Adrenal gland (tissue), 12 donors: ENCODE data around the gene HOXB1. TPM values are rescaled to one million over a fixed set of nuclear protein-coding genes. Genes with fewer than 3 reads are reported as not detected.
A peak's percentile ranks its signal among the peaks of the same experiment; 100 is the strongest.

Source experiments
- DNase-seq, 7 donors: peaks; one replicate each; pipeline ENCODE4 v3.0.0-alpha.2; 2019 to 2020
- H3K27ac ChIP-seq, 5 donors: fragments of 200-600 bp; sonication (generic) in 4 of 5; 1 replicate in 3 of 5; 2 replicates in 2 of 5; pipeline versions ENCODE4 v1.5.1 to v1.8.0; 2016 to 2020; ENCODE audit warnings: mild to moderate bottlenecking in 1 of 5
- H3K27me3 ChIP-seq: fragments of 200-600 bp; 2 replicates; pipeline ENCODE4 v1.8.0; 2021
- H3K36me3 ChIP-seq, 2 donors: fragments of 200-600 bp; replicated peaks in 1 of 2; 1 replicate in 1 of 2; 2 replicates in 1 of 2; pipeline versions ENCODE4 v1.5.1 to v1.8.0; 2018 to 2022
- H3K4me1 ChIP-seq, 2 donors: fragments of 200-600 bp; replicated peaks in 1 of 2; 1 replicate in 1 of 2; 2 replicates in 1 of 2; pipeline versions ENCODE4 v1.5.1 to v1.8.0; 2018 to 2021
- H3K4me3 ChIP-seq, 4 donors: fragments of 200-600 bp; sonication (generic) in 3 of 4; one replicate each; pipeline ENCODE4 v1.5.1; 2016 to 2018
- H3K9me3 ChIP-seq, 3 donors: fragments of 200-600 bp; sonication (generic) in 1 of 3; replicated peaks in 1 of 3; 1 replicate in 2 of 3; 2 replicates in 1 of 3; pipeline versions ENCODE4 v1.5.1 to v1.8.0; 2016 to 2021
- POLR2A ChIP-seq, 2 donors: fragments of 450-650 bp; IDR thresholded peaks; one replicate each; pipeline ENCODE4 v1.6.1; 2017; ENCODE audit warnings: antibody characterized with exemption in 2 of 2, mild to moderate bottlenecking in 2 of 2, moderate library complexity in 1 of 2
- WGBS, 4 donors: extraction: QIAGEN DNeasy Blood & Tissue Kit in 2 of 4; methylation state at CpG; one replicate each; pipeline versions ENCODE4 v1.1.5 to v1.1.7; 2013 to 2017; 5-methylcytosine and 5-hydroxymethylcytosine counted together
- intact Hi-C, 2 donors: fragments of 100-400 bp; cut with DNase I; formaldehyde crosslinking; loops; one replicate each; pipeline versions ENCODE4 v1.14.1 to v1.15.0; 2022 to 2023
- polyA plus RNA-seq, 3 donors: library from polyadenylated mRNA; stranded (reverse); fragments of 200-250 nt in 2 of 3; fragments of 350-450 nt in 1 of 3; fragmentation: Illumina TruSeq in 1 of 3; extraction: RNeasy Lipid Tissue Mini Kit (QIAGEN cat#74804) in 1 of 3; gene quantifications; one replicate each; pipeline ENCODE4 v1.2.3, GENCODE V29; 2013 to 2014
- total RNA-seq, 9 donors: library from RNA; depleted of rRNA in 4 of 9; stranded (reverse); fragments of >200 nt in 4 of 9; fragments of 120-200 nt in 1 of 9; fragmentation: NEBNext Ultra II Directional in 1 of 9; extraction: Animal tissue kit (Norgen Biotek cat#: 25700) in 1 of 9; gene quantifications; one replicate each; pipeline versions ENCODE4 v1.1.0 to v1.2.4, GENCODE V29; 2013 to 2023
- TF ChIP-seq, protein P1 (sequence below), 6 experiments: fragments of 450-650 bp in 4 of 6; fragments of 200-600 bp in 2 of 6; sonication (generic) in 1 of 6; IDR thresholded peaks; 1 replicate in 5 of 6; 2 replicates in 1 of 6; pipeline versions ENCODE4 v1.5.1 to v1.8.0; 2016 to 2021; ENCODE audit warnings: antibody characterized with exemption in 6 of 6, mild to moderate bottlenecking in 2 of 6, moderate library complexity in 1 of 6
- donor health status: healthy with polysubstance abuse.
- donor health status: Bipolar disorder and iron deficiency.
- donor health status: DM: yes; HTN: yes; CAD: no.
- donor health status: DM: no; HTN: no; CAD: no.
- donor health status: DM: no; HTN: no; CAD: no.
- donor health status: DM: yes; HTN: yes; CAD: no.

The HOXB1 gene
- total and polyA plus RNA-seq, 12 donors: not detected

DNA sequence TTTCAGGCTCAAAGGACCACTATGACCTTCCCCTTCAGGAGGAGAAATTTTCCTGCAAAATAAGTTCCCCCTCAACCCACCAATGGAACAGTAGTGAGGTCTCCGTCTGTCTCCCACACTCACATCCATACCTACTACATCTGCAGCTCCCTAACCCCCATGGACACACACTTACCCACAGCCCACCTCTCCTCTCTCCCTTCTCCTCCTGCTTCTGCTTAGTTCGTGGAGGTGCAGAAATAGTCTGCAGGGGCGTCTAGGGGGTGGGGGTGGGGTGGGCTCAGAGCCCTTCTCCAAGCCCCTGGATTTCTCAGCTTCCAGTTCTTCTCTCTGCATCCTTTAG lies 38.4 kb upstream of the HOXB1 start:
- Histone ChIP-seq H3K27me3 (no peaks in the 10 kb centered on the region), H3K36me3 (no peaks in the 10 kb centered on the region), H3K4me1 (peaks cover 0 to 19% of the 10 kb centered on the region in 2 donors), H3K9me3 (no peaks in the 10 kb centered on the region), H3K4me3 (no peak overlapping the region), H3K27ac (peak overlapping the region in 2 of 5 donors; percentile 23 to 71)
- DNase-seq: no peak
- TF ChIP-seq, protein P1, sequence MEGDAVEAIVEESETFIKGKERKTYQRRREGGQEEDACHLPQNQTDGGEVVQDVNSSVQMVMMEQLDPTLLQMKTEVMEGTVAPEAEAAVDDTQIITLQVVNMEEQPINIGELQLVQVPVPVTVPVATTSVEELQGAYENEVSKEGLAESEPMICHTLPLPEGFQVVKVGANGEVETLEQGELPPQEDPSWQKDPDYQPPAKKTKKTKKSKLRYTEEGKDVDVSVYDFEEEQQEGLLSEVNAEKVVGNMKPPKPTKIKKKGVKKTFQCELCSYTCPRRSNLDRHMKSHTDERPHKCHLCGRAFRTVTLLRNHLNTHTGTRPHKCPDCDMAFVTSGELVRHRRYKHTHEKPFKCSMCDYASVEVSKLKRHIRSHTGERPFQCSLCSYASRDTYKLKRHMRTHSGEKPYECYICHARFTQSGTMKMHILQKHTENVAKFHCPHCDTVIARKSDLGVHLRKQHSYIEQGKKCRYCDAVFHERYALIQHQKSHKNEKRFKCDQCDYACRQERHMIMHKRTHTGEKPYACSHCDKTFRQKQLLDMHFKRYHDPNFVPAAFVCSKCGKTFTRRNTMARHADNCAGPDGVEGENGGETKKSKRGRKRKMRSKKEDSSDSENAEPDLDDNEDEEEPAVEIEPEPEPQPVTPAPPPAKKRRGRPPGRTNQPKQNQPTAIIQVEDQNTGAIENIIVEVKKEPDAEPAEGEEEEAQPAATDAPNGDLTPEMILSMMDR (IDR thresholded peaks at IDR 0.05): no peak
- no peak for TF ChIP-seq POLR2A (IDR thresholded peaks at IDR 0.05)
- 56 to 77% (median 62%) methylated on average over 3 of the region's 3 CpGs for WGBS, 4 donors
- intact Hi-C loops: no loop called here

- H3K36me3 ChIP-seq: no peaks in the 10 kb centered on the region
- DNase-seq: no peak
- WGBS, 4 donors: 43 to 54% (median 47%) methylated on average over 33 of the region's 33 CpGs
- H3K4me3 ChIP-seq: peak overlapping the region in 1 of 4 donors; percentile 13
- H3K27me3 ChIP-seq: no peaks in the 10 kb centered on the region
- no peaks in the 10 kb centered on the region for H3K9me3 ChIP-seq
- peaks cover 0 to 20% of the 10 kb centered on the region in 2 donors for H3K4me1 ChIP-seq
- intact Hi-C loops: no loop called here
- TF ChIP-seq, protein P1 (IDR thresholded peaks at IDR 0.05): no peak
- no peak for TF ChIP-seq POLR2A (IDR thresholded peaks at IDR 0.05)
- peak overlapping the region in 2 of 5 donors; percentile 23 to 26 for H3K27ac ChIP-seq
These were observed 37.9 kb upstream of the HOXB1 start for GRCh38 chr17:48568499-48569239.

GRCh38 chr17:48567646-48568354 lies 37.0 kb upstream of the HOXB1 start:
- Histone ChIP-seq H3K4me1 (peaks cover 0 to 26% of the 10 kb centered on the region in 2 donors), H3K27me3 (no peaks in the 10 kb centered on the region), H3K27ac (peak overlapping the region in 1 of 5 donors; percentile 26), H3K36me3 (no peaks in the 10 kb centered on the region), H3K4me3 (peak overlapping the region in 1 of 4 donors; percentile 13), H3K9me3 (no peaks in the 10 kb centered on the region)
- DNase-seq: no peak
- TF ChIP-seq, protein P1 (IDR thresholded peaks at IDR 0.05): no peak
- TF ChIP-seq POLR2A (IDR thresholded peaks at IDR 0.05): no peak
- intact Hi-C loops: no loop called here
- 54 to 83% (median 77%) methylated on average over 2 of the region's 2 CpGs for WGBS, 4 donors

GRCh38 chr17:48567209-48567608 lies 36.4 kb upstream of the HOXB1 start:
- H3K4me1 ChIP-seq: peaks cover 0 to 21% of the 10 kb centered on the region in 2 donors
- no peaks in the 10 kb centered on the region for H3K36me3 ChIP-seq
- 78 to 86% (median 84%) methylated on average over 5 to 6 of the region's 6 CpGs for WGBS, 4 donors
- TF ChIP-seq POLR2A (IDR thresholded peaks at IDR 0.05): no peak
- no peak overlapping the region for H3K27ac ChIP-seq
- H3K9me3 ChIP-seq: no peaks in the 10 kb centered on the region
- H3K4me3 ChIP-seq: no peak overlapping the region
- no peaks in the 10 kb centered on the region for H3K27me3 ChIP-seq
- intact Hi-C loops: no loop called here
- DNase-seq: no peak
